RWPE2 (cell line): ENCODE measurements around the gene FSD1.
"Not testable (repeated sequence)": the region's sequence is repeated elsewhere in the genome, so short reads cannot be mapped to it uniquely, and the experiment has no call there.

Experiments
- ATAC-seq: fragments of 200-7000 bp; cut with Tn5 transposase; 3 replicates; pipeline ENCODE4 v1.9.1; 2021; ENCODE audit warnings: low read depth
- DNase-seq: peaks from one replicate; pipeline ENCODE4 v3.0.0-alpha.2; 2020; ENCODE audit warnings: low spot score
- H3K27ac ChIP-seq: fragments of 450-650 bp; 2 replicates; pipeline ENCODE4 v1.5.1; 2017; ENCODE audit warnings: mild to moderate bottlenecking; ENCODE audit not compliant: poor library complexity, severe bottlenecking
- H3K27me3 ChIP-seq: fragments of 250-450 bp; sonication (Bioruptor Pico); 2 replicates; pipeline ENCODE4 v1.5.1; 2021; ENCODE audit warnings: mild to moderate bottlenecking, moderate library complexity; ENCODE audit not compliant: insufficient read depth, poor library complexity, severe bottlenecking
- H3K36me3 ChIP-seq: fragments of 250-450 bp; sonication (Bioruptor Pico); 2 replicates; pipeline ENCODE4 v1.5.1; 2020; ENCODE audit warnings: low read depth, mild to moderate bottlenecking, moderate library complexity
- H3K4me1 ChIP-seq: fragments of 250-450 bp; sonication (Bioruptor Pico); 2 replicates; pipeline ENCODE4 v1.5.1; 2021; ENCODE audit warnings: mild to moderate bottlenecking, moderate library complexity; ENCODE audit not compliant: insufficient read depth, poor library complexity, severe bottlenecking
- H3K4me3 ChIP-seq: fragments of 250-450 bp; sonication (Bioruptor Pico); 2 replicates; pipeline ENCODE4 v1.5.1; 2021; ENCODE audit warnings: mild to moderate bottlenecking, moderate library complexity; ENCODE audit not compliant: severe bottlenecking
- H3K9me3 ChIP-seq: fragments of 250-450 bp; sonication (Bioruptor Pico); 2 replicates; pipeline ENCODE4 v1.5.1; 2021; ENCODE audit warnings: mild to moderate bottlenecking, moderate library complexity; ENCODE audit not compliant: severe bottlenecking
- CTCF ChIP-seq: fragments of 450-650 bp; IDR thresholded peaks from one replicate; pipeline ENCODE4 v1.5.1; 2017; ENCODE audit warnings: mild to moderate bottlenecking, moderate library complexity; ENCODE audit not compliant: poor library complexity, severe bottlenecking

FSD1 gene

GRCh38 chr19:4284974-4285373, 19.4 kb upstream of the FSD1 start:
- no peak for TF ChIP-seq CTCF
- Histone ChIP-seq H3K4me3 (no peak overlapping the region), H3K27me3 (peaks cover 10% of the 10 kb centered on the region), H3K36me3 (no peaks in the 10 kb centered on the region), H3K27ac (no peak overlapping the region), H3K9me3 (no peaks in the 10 kb centered on the region), H3K4me1 (no peaks in the 10 kb centered on the region)
- ATAC-seq = no peak
- no peak for DNase-seq

- H3K36me3 ChIP-seq, ATAC-seq, H3K27ac ChIP-seq: not testable (repeated sequence)
Measured at GRCh38 chr19:4286141-4286540, 18.3 kb upstream of the FSD1 start.

GRCh38 chr19:4288091-4288777, 16.2 kb upstream of the FSD1 start:
- H3K9me3 ChIP-seq = no peaks in the 10 kb centered on the region
- DNase-seq (no peak), ATAC-seq (peak; percentile 41; the same call in 1 of the 3 replicates)
- H3K4me3 ChIP-seq = no peak overlapping the region
- no peaks in the 10 kb centered on the region for H3K27me3 ChIP-seq
- H3K36me3 ChIP-seq = no peaks in the 10 kb centered on the region
- H3K4me1 ChIP-seq = no peaks in the 10 kb centered on the region
- H3K27ac ChIP-seq = no peak overlapping the region
- TF ChIP-seq CTCF = no peak

More at GRCh38 chr19:4286141-4286540, 18.3 kb upstream of the FSD1 start:
- not testable (repeated sequence) for H3K27me3 ChIP-seq, H3K9me3 ChIP-seq, H3K4me3 ChIP-seq, H3K4me1 ChIP-seq, DNase-seq

- no peak for TF ChIP-seq CTCF
- H3K9me3 ChIP-seq = no peaks in the 10 kb centered on the region
- H3K27me3 ChIP-seq = no peaks in the 10 kb centered on the region
- no peak overlapping the region for H3K4me3 ChIP-seq
- no peak overlapping the region for H3K27ac ChIP-seq
- no peaks in the 10 kb centered on the region for H3K4me1 ChIP-seq
- ATAC-seq (no peak), DNase-seq (no peak)
- H3K36me3 ChIP-seq = no peaks in the 10 kb centered on the region
Measured at GRCh38 chr19:4291184-4291732, 13.1 kb upstream of the FSD1 start.

GRCh38 chr19:4292515-4292914, 11.9 kb upstream of the FSD1 start:
- ATAC-seq (no peak), DNase-seq (no peak)
- Histone ChIP-seq H3K9me3 (no peaks in the 10 kb centered on the region), H3K36me3 (no peaks in the 10 kb centered on the region), H3K27me3 (no peaks in the 10 kb centered on the region), H3K4me3 (no peak overlapping the region), H3K4me1 (no peaks in the 10 kb centered on the region), H3K27ac (no peak overlapping the region)
- TF ChIP-seq CTCF = no peak
